HepG2 (cell line): ENCODE data around the gene OFD1. TPM values are rescaled to one million over a fixed set of nuclear protein-coding genes. Genes with fewer than 3 reads are reported as not detected.

Source experiments
- BCL6 ChIP-seq: IDR thresholded peaks from 2 replicates; pipeline ENCODE4 v1.6.1; 2016; ENCODE audit warnings: missing genetic modification reagents, missing compliant biosample characterization
- MAZ ChIP-seq, 2 experiments: sonication (generic) in 1 of 2; formaldehyde crosslinking in 1 of 2; IDR thresholded peaks; 2 replicates each; pipeline versions ENCODE4 v1.5.0 to v1.6.1; 2012 to 2020; ENCODE audit warnings: low read depth in 2 of 2, mild to moderate bottlenecking in 2 of 2, borderline replicate concordance in 1 of 2, improper control_type of control experiment in 1 of 2, low read length in 1 of 2, missing genetic modification reagents in 1 of 2, moderate library complexity in 1 of 2
- MEF2D ChIP-seq: sonication (generic); formaldehyde crosslinking; IDR thresholded peaks from 2 replicates; pipeline ENCODE4 v1.5.1; 2020; ENCODE audit warnings: mild to moderate bottlenecking, missing genetic modification reagents
- MYC ChIP-seq: sonication (generic); formaldehyde crosslinking; IDR thresholded peaks from 2 replicates; pipeline ENCODE4 v1.9.0; 2021; ENCODE audit warnings: missing genetic modification reagents, borderline replicate concordance
- NCOA2 ChIP-seq: sonication (generic); formaldehyde crosslinking; IDR thresholded peaks from 2 replicates; pipeline ENCODE4 v1.8.0; 2022; ENCODE audit warnings: inconsistent platforms
- NR2F1 ChIP-seq, 2 experiments: fragments of 450-650 bp in 1 of 2; formaldehyde crosslinking in 1 of 2; IDR thresholded peaks; 2 replicates each; pipeline versions ENCODE4 v1.5.0 to v1.6.1; 2016 to 2020; ENCODE audit warnings: mild to moderate bottlenecking in 1 of 2, missing compliant biosample characterization in 1 of 2, missing genetic modification reagents in 1 of 2, moderate library complexity in 1 of 2
- PHF8 ChIP-seq: sonication (generic); formaldehyde crosslinking; IDR thresholded peaks from 2 replicates; pipeline ENCODE4 v1.5.0; 2020; ENCODE audit warnings: missing genetic modification reagents
- SALL1 ChIP-seq: sonication (generic); formaldehyde crosslinking; IDR thresholded peaks from 2 replicates; pipeline ENCODE4 v1.8.0; 2022; ENCODE audit warnings: mild to moderate bottlenecking, missing genetic modification reagents
- TAF1 ChIP-seq: sonication (generic); formaldehyde crosslinking; IDR thresholded peaks from 2 replicates; pipeline ENCODE4 v1.4.0; 2020; ENCODE audit warnings: missing genetic modification reagents
- TCF12 ChIP-seq, 2 experiments: fragments of 450-650 bp in 1 of 2; sonication (generic) in 1 of 2; formaldehyde crosslinking in 1 of 2; IDR thresholded peaks; 2 replicates each; pipeline versions ENCODE4 v1.6.1 to v1.8.0; 2017 to 2022; ENCODE audit warnings: antibody characterized with exemption in 1 of 2, mild to moderate bottlenecking in 1 of 2, missing genetic modification reagents in 1 of 2, moderate library complexity in 1 of 2
- ZFY ChIP-seq: sonication (generic); formaldehyde crosslinking; IDR thresholded peaks from 2 replicates; pipeline ENCODE4 v1.4.0; 2020; ENCODE audit warnings: missing genetic modification reagents
- ZNF256 ChIP-seq: sonication (generic); formaldehyde crosslinking; conservative IDR thresholded peaks from 2 replicates; pipeline ENCODE4 v1.4.0; 2020; ENCODE audit warnings: missing genetic modification reagents
- ZNF30 ChIP-seq: sonication (generic); formaldehyde crosslinking; IDR thresholded peaks from 2 replicates; pipeline ENCODE4 v1.5.0; 2020; ENCODE audit warnings: mild to moderate bottlenecking, missing genetic modification reagents
- ZNF563 ChIP-seq: sonication (generic); formaldehyde crosslinking; IDR thresholded peaks from 2 replicates; pipeline ENCODE4 v1.8.0; 2022; ENCODE audit warnings: mild to moderate bottlenecking, moderate library complexity, missing genetic modification reagents
- ZNF570 ChIP-seq: sonication (generic); formaldehyde crosslinking; IDR thresholded peaks from 2 replicates; pipeline ENCODE4 v1.4.0; 2020; ENCODE audit warnings: mild to moderate bottlenecking, missing genetic modification reagents, borderline replicate concordance
- ZNF607 ChIP-seq: sonication (generic); formaldehyde crosslinking; IDR thresholded peaks from 2 replicates; pipeline ENCODE4 v1.5.1; 2020; ENCODE audit warnings: missing genetic modification reagents, mild to moderate bottlenecking, borderline replicate concordance
- ZNF703 ChIP-seq: sonication (generic); formaldehyde crosslinking; IDR thresholded peaks from 2 replicates; pipeline ENCODE4 v1.5.1; 2020; ENCODE audit warnings: missing genetic modification reagents, mild to moderate bottlenecking, moderate library complexity, borderline replicate concordance
- polyA plus RNA-seq, 8 experiments: library from polyadenylated mRNA; depleted of rRNA in 3 of 8; stranded (reverse) in 7 of 8; unstranded in 1 of 8; fragments of >200 nt; fragmentation: Illumina TruSeq in 4 of 8; extraction: Trizol in 4 of 8; gene quantifications; 2 replicates each; pipeline versions ENCODE4 v1.2.1 to v1.2.3, GENCODE V29; 2011 to 2016; ENCODE audit warnings: low read depth in 4 of 8, missing spikeins in 1 of 8, mixed read lengths in 1 of 8; ENCODE audit not compliant: insufficient read depth in 1 of 8
- total RNA-seq, 5 experiments: library from RNA; depleted of rRNA; stranded (reverse); fragments of >200 nt; fragmentation: Illumina TruSeq; extraction: Trizol; gene quantifications; 2 replicates each; pipeline ENCODE4 v1.2.3, GENCODE V29; 2016; ENCODE audit warnings: low read depth in 1 of 5
- TF ChIP-seq, protein P1 (sequence below): sonication (generic); formaldehyde crosslinking; IDR thresholded peaks from 2 replicates; pipeline ENCODE4 v1.4.0; 2020; ENCODE audit warnings: mild to moderate bottlenecking, missing genetic modification reagents
- TF ChIP-seq, protein P2 (sequence below): IDR thresholded peaks from 2 replicates; pipeline ENCODE4 v1.6.1; 2012; ENCODE audit warnings: inconsistent platforms
- TF ChIP-seq, protein P3 (sequence below): sonication (generic); formaldehyde crosslinking; IDR thresholded peaks from 2 replicates; pipeline ENCODE4 v1.8.1; 2023; ENCODE audit warnings: missing genetic modification reagents, inconsistent platforms, borderline replicate concordance
- TF ChIP-seq, protein P4 (sequence below): IDR thresholded peaks from 2 replicates; pipeline ENCODE4 v1.6.1; 2016; ENCODE audit warnings: low read depth, borderline replicate concordance
- TF ChIP-seq, protein P5 (sequence below): sonication (generic); formaldehyde crosslinking; IDR thresholded peaks from 2 replicates; pipeline ENCODE4 v1.5.0; 2020; ENCODE audit warnings: mild to moderate bottlenecking, low read depth, missing genetic modification reagents, borderline replicate concordance
- TF ChIP-seq, protein P6 (sequence below): sonication (generic); formaldehyde crosslinking; IDR thresholded peaks from 2 replicates; pipeline ENCODE4 v1.4.0; 2020; ENCODE audit warnings: missing genetic modification reagents

OFD1 gene
- total and polyA plus RNA-seq, 2 of the 13 experiments (the other 11 are each of a cell fraction or from before 2014, with no cell fraction given) = 14.9 to 16.4 TPM

DNA sequence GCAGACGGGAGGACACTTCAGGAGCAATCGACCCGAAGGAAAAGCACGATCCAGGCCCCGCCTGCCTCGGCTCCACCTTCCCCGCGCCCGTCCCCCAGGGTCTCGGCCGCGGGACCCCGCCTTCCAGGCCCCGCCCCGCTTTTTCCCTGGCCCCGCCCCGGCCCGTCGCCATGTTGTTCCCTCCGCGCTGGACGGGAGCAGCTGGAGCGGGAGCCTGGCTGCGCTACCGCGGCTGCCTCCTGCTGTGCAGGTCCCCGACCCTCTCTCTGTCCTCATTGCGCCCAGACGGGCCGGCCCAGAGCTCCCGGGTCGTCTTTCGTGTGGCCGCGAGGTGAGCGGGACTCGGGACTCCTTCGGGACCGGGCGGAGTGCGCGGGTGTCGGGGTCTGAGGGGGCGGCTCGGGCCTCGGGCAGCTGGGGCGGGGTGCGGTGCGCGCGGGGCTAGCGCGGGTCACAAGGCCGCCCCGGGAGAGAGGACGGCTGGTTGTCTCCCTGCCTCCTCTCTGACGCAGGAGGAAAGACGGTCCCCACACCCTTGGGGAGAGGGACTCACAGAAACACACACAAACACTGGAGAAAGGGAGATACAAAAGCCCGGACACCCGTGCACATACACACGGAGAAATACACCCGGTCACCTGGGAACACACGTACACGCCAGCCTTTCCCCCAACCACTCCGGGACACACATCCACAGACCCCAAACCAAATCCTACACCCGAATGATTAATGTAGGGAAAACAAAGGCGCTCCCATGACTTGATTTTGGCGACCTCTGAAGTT lies 45.4 kb upstream of the OFD1 start, which contains the start of gene RAB9A (continued):
- TF ChIP-seq MAZ (IDR thresholded peaks at IDR 0.05; ENCODE audit: borderline replicate concordance, low read depth, low read length) = no peak
- TF ChIP-seq MAZ (CRISPR knock-in tag; IDR thresholded peaks at IDR 0.05; ENCODE audit: low read depth) = peak; percentile 49; the same call in 1 of the 2 replicates
- no peak for TF ChIP-seq NCOA2 (CRISPR knock-in tag)
- TF ChIP-seq, protein P1, sequence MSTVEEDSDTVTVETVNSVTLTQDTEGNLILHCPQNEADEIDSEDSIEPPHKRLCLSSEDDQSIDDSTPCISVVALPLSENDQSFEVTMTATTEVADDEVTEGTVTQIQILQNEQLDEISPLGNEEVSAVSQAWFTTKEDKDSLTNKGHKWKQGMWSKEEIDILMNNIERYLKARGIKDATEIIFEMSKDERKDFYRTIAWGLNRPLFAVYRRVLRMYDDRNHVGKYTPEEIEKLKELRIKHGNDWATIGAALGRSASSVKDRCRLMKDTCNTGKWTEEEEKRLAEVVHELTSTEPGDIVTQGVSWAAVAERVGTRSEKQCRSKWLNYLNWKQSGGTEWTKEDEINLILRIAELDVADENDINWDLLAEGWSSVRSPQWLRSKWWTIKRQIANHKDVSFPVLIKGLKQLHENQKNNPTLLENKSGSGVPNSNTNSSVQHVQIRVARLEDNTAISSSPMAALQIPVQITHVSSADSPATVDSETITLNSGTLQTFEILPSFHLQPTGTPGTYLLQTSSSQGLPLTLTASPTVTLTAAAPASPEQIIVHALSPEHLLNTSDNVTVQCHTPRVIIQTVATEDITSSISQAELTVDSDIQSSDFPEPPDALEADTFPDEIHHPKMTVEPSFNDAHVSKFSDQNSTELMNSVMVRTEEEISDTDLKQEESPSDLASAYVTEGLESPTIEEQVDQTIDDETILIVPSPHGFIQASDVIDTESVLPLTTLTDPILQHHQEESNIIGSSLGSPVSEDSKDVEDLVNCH (CRISPR knock-in tag) = no peak
- TF ChIP-seq, protein P2, sequence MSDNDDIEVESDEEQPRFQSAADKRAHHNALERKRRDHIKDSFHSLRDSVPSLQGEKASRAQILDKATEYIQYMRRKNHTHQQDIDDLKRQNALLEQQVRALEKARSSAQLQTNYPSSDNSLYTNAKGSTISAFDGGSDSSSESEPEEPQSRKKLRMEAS = 0 out of 2 replicates have a peak, but pooled peaks have one; percentile 26
- TF ChIP-seq, protein P3, sequence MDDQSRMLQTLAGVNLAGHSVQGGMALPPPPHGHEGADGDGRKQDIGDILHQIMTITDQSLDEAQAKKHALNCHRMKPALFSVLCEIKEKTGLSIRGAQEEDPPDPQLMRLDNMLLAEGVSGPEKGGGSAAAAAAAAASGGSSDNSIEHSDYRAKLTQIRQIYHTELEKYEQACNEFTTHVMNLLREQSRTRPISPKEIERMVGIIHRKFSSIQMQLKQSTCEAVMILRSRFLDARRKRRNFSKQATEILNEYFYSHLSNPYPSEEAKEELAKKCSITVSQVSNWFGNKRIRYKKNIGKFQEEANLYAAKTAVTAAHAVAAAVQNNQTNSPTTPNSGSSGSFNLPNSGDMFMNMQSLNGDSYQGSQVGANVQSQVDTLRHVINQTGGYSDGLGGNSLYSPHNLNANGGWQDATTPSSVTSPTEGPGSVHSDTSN (CRISPR knock-in tag) = no peak
- peak; percentile 64 for TF ChIP-seq TAF1 (CRISPR knock-in tag)
- TF ChIP-seq, protein P4, sequence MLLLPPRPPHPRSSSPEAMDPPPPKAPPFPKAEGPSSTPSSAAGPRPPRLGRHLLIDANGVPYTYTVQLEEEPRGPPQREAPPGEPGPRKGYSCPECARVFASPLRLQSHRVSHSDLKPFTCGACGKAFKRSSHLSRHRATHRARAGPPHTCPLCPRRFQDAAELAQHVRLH (CRISPR knock-in tag) = no peak
- TF ChIP-seq ZNF607 = no peak
- peak; percentile 95 for TF ChIP-seq PHF8 (CRISPR knock-in tag)
- TF ChIP-seq BCL6 (CRISPR knock-in tag) = no peak
- TF ChIP-seq MEF2D = no peak
- TF ChIP-seq ZNF563 (CRISPR knock-in tag) = 0 out of 2 replicates have a peak, but pooled peaks have one; percentile 33
- no peak for TF ChIP-seq NR2F1 (CRISPR knock-in tag; IDR thresholded peaks at IDR 0.05)
- TF ChIP-seq MYC (CRISPR knock-in tag) = peak; percentile 30; the same call in 1 of the 2 replicates
- no peak for TF ChIP-seq ZNF30 (CRISPR knock-in tag)
- TF ChIP-seq TCF12 (IDR thresholded peaks at IDR 0.05) = no peak
- TF ChIP-seq TCF12 (CRISPR knock-in tag; IDR thresholded peaks at IDR 0.05) = no peak
- peak; percentile 64 for TF ChIP-seq SALL1 (CRISPR knock-in tag)
- TF ChIP-seq ZNF703 (CRISPR knock-in tag) = no peak
- no peak for TF ChIP-seq ZNF570 (CRISPR knock-in tag)
- TF ChIP-seq, protein P5, sequence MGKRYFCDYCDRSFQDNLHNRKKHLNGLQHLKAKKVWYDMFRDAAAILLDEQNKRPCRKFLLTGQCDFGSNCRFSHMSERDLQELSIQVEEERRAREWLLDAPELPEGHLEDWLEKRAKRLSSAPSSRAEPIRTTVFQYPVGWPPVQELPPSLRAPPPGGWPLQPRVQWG (CRISPR knock-in tag) = no peak
- TF ChIP-seq, protein P6, sequence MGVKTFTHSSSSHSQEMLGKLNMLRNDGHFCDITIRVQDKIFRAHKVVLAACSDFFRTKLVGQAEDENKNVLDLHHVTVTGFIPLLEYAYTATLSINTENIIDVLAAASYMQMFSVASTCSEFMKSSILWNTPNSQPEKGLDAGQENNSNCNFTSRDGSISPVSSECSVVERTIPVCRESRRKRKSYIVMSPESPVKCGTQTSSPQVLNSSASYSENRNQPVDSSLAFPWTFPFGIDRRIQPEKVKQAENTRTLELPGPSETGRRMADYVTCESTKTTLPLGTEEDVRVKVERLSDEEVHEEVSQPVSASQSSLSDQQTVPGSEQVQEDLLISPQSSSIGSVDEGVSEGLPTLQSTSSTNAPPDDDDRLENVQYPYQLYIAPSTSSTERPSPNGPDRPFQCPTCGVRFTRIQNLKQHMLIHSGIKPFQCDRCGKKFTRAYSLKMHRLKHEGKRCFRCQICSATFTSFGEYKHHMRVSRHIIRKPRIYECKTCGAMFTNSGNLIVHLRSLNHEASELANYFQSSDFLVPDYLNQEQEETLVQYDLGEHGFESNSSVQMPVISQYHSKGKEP = no peak
- peak; percentile 77 for TF ChIP-seq ZFY
- TF ChIP-seq ZNF256 = no peak
